ENCODE results near the gene CACUL1. TPM values are rescaled to one million over a fixed set of nuclear protein-coding genes. Genes with fewer than 3 reads are reported as not detected.

CACUL1 gene
- total RNA-seq, 2 experiments from 2014 or later, result 25.5 to 30.2 TPM

DNA sequence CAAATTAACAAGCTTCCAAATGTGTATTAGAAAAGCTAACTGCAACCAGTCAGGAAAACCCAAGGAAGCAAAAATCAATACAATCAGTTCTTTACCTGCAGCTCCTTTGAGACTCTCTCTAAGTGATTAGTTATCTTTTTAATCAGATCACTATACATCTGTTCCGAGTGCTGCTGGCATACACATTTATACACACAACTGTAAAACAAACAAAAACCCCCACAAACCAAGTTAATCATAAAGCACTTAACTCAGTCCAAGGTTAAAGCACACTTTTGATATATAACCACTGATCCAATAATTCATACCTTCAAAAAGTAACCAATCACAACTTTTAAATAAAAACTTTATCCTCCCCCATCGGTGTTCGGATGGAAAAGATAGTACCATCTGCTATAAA, 25.6 kb downstream of the CACUL1 start:
- no peak for DNase-seq
- CTCF ChIA-PET, result interaction anchor here (1.3 to 1.6 kb wide), 3 partner anchors 11 to 108 kb away, joined by 3 to 4 read pairs (median 4); no protein-coding TSS in a partner anchor
- H3K36me3 Mint-ChIP-seq (ENCODE audit: low read depth), result peaks cover 21% of the 10 kb centered on the region
- POLR2A ChIA-PET, result no interaction called here
- no peaks in the 10 kb centered on the region for H3K9me3 Mint-ChIP-seq (ENCODE audit: insufficient read depth)
- H3K27ac Mint-ChIP-seq, result peak overlapping the region; percentile 73
- H3K4me3 Mint-ChIP-seq, result no peak overlapping the region
- ATAC-seq, result no peak
- peaks cover 48% of the 10 kb centered on the region for H3K4me1 Mint-ChIP-seq (ENCODE audit: low read depth)
- no peaks in the 10 kb centered on the region for H3K27me3 Mint-ChIP-seq (ENCODE audit: low read depth)

DNA sequence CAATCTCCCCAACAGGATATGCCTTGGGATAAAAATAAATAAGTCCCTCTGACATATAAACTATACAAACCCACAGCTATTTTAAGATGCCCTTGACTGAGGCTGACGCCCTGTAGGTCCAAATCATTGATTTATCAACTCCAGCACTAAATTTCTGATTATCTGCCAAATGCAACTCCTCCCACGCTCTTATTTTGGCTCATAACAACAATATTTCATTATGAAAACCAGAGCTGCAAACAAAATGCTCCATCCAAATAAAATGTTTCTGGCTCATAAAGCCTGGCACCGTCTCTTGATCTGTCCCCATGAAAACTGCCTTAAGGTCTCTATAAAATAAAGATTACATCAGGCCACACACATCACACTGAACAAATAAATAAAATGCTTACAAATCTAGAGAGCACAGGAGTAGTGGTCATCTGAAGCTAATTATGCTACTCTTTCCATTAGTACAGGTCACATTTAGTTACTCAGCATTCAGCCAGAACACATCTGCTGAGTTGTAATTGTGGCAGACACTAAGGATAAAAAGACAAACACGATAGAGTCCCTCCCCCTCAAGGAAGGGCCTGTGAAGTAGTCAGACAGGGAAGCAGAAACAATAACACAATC, 28.8 kb downstream of the CACUL1 start:
- H3K36me3 Mint-ChIP-seq (ENCODE audit: low read depth), result peaks cover 18% of the 10 kb centered on the region
- H3K4me1 Mint-ChIP-seq (ENCODE audit: low read depth), result peaks cover 18% of the 10 kb centered on the region
- POLR2A ChIA-PET, result no interaction called here
- no peak overlapping the region for H3K4me3 Mint-ChIP-seq
- CTCF ChIA-PET, result interaction anchor here (0.9 to 2.4 kb wide), 5 partner anchors 8 to 161 kb away, joined by 3 to 6 read pairs (median 3); no protein-coding TSS in a partner anchor
- no peaks in the 10 kb centered on the region for H3K27me3 Mint-ChIP-seq (ENCODE audit: low read depth)
- no peak for DNase-seq
- no peaks in the 10 kb centered on the region for H3K9me3 Mint-ChIP-seq (ENCODE audit: insufficient read depth)
- H3K27ac Mint-ChIP-seq, result no peak overlapping the region
- no peak for ATAC-seq

DNA sequence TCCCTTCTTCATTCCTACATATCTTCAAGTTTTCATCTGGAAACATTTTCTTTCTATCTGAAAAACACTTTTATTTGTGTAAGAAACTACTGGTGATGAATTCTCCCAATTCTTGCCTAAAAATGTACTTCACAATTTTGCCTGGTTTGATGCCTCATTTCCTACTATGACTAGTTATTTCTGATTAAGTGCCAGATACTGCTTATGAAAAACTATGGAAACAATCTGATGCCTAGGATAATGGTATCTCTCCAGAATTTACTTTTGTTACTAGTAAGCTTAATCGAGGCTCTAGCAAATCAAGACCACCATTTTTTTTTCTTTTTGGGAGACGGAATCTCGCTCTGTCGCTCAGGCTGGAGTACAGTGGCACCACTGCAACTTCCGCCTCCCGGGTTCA, 31.3 kb downstream of the CACUL1 start:
- Mint-ChIP-seq H3K27ac (no peak overlapping the region), H3K9me3 (ENCODE audit: insufficient read depth) (no peaks in the 10 kb centered on the region)

DNA sequence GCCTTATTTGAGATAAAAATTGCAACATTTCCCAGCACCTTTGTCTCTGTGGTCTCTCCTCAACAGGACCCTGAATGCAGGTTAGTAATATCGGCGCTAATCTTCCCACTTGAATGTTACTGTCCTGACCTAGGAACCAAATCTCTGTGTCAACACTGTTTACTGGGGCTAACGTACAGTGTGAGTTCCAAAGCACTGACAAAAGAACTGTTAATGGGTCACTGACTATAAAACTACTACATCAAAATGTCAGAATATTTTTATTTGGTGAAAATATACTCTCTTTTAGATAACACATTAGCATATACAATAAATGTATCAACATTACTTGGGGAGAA, 33.3 kb downstream of the CACUL1 start:
- CTCF ChIA-PET, result interaction anchor here (0.6 to 3.4 kb wide), 28 partner anchors 8 to 263 kb away, joined by 3 to 97 read pairs (median 4); no protein-coding TSS in a partner anchor
- DNase-seq (no peak), ATAC-seq (no peak)
- Mint-ChIP-seq H3K9me3 (ENCODE audit: insufficient read depth) (no peaks in the 10 kb centered on the region), H3K4me3 (no peak overlapping the region), H3K4me1 (ENCODE audit: low read depth) (peaks cover 14% of the 10 kb centered on the region), H3K36me3 (ENCODE audit: low read depth) (peaks cover 10% of the 10 kb centered on the region), H3K27ac (no peak overlapping the region), H3K27me3 (ENCODE audit: low read depth) (no peaks in the 10 kb centered on the region)
- POLR2A ChIA-PET, result no interaction called here

More for the DNA sequence above, 31.3 kb downstream of the CACUL1 start:
- H3K27me3 Mint-ChIP-seq (ENCODE audit: low read depth), result no peaks in the 10 kb centered on the region
- DNase-seq, result no peak
- peaks cover 12% of the 10 kb centered on the region for H3K36me3 Mint-ChIP-seq (ENCODE audit: low read depth)
- H3K4me3 Mint-ChIP-seq, result no peak overlapping the region
- no peak for ATAC-seq
- ChIA-PET CTCF (interaction anchor here (0.9 to 1.5 kb wide), 4 partner anchors 15 to 155 kb away, joined by 3 to 5 read pairs (median 3); no protein-coding TSS in a partner anchor), POLR2A (no interaction called here)
- H3K4me1 Mint-ChIP-seq (ENCODE audit: low read depth), result no peaks in the 10 kb centered on the region

DNA sequence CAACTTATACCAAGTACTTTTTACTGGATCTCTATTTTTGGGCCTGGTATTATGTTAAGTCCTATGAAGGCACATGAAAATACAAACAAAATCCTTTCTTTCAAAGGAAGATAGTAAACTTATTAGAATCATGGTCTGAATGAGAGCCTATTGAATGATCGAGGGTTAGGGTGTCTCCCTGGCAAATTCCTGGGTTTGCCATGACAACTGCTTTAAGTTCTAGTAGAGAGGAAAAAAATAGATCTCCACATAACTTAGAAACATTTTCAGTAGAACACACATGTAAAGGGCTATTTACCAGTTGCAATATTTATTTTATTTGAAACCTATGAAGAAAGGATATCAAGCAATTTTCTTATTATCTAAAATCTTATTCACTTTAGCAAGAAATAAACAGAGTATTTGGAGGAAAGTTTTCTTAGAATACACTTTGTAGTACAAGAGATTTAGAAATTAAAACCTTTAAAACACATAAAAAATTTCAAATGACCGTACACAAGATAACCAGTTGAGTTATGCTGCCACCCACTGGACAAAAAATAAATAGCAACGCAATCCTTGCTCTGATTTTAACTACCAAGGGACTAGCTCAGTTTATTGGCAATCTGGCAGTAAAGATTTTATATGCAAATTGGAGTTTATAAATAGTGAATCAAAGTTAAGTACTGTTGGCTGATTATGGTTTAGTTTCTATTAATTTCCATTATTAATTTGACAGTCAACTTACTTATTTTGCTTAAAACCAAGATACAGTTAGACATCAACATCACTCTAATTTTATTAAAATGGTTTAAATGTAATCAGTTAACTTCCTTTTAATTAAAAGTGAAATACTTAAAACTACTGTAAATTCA, 33.9 kb downstream of the CACUL1 start:
- Mint-ChIP-seq H3K27me3 (ENCODE audit: low read depth) (no peaks in the 10 kb centered on the region), H3K9me3 (ENCODE audit: insufficient read depth) (no peaks in the 10 kb centered on the region), H3K4me3 (no peak overlapping the region), H3K27ac (no peak overlapping the region), H3K4me1 (ENCODE audit: low read depth) (peaks cover 16% of the 10 kb centered on the region), H3K36me3 (ENCODE audit: low read depth) (peaks cover 8% of the 10 kb centered on the region)
- ATAC-seq, result peak; percentile 51
- peak; percentile 80 for DNase-seq
- POLR2A ChIA-PET, result no interaction called here
- CTCF ChIA-PET, result interaction anchor here (0.6 to 3.4 kb wide), 36 partner anchors 9 to 293 kb away, joined by 3 to 97 read pairs (median 4); no protein-coding TSS in a partner anchor

DNA sequence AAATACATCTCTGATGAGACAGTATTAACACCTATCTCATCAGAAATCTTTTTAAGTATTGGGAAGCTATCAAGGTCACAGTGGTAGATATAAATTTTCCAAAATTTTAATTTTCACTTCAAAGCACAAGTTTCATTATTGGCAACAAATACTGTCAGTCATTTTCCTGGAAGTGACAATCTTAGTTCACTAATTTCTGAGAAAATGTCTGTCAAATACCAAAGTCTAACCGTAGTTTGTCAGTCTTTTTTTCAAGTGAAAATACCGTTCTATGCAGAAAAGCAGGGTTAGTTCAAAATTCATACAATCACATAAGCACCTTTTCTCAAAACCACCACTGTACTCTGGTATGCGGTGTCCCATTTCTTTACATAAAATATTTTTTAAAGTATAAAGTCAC, 40.4 kb downstream of the CACUL1 start:
- Mint-ChIP-seq H3K4me1 (ENCODE audit: low read depth) (peaks cover 26% of the 10 kb centered on the region), H3K27me3 (ENCODE audit: low read depth) (no peaks in the 10 kb centered on the region), H3K9me3 (ENCODE audit: insufficient read depth) (no peaks in the 10 kb centered on the region), H3K36me3 (ENCODE audit: low read depth) (peaks cover 3% of the 10 kb centered on the region), H3K4me3 (peak overlapping the region; percentile 2), H3K27ac (peak overlapping the region; percentile 39)
- CTCF ChIA-PET, result interaction anchor here (2.4 kb wide), 1 partner anchor 146 kb away, joined by 9 read pairs; no protein-coding TSS in a partner anchor
- DNase-seq, result no peak
- POLR2A ChIA-PET, result no interaction called here
- no peak for ATAC-seq

DNA sequence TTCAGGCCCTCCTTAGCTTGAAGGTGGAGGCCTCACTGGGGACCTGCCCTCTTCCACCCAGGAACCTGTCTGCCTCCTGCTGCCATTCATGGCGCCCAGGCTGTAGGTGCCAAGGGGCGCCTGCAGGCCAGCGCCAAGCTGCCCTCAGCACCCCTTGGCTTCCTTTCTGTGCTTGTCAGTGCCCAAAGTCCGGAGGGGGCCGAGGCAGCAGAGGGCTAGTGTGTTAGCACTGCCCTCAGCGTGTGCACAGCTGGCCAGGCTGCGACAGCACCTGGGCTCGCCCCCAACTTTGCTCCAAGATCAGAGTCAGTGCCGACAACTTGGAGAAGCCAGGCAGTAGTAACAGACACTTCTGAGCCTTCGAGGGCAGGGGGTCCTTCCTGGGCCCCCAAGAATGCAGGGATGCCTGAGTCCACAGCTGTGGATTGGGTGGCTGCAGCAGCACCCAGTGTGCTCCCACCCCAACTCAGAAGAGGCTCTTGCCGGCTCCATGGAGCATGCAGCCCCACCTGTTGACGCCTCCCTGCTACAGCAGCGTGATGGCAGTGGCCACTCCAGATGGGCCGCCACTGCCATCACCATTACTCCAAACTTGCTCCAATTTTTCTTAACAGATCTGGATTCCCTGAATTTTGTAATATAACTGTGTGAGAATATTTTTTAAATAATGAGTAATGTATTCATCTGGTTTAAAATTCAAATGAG, 41.7 kb downstream of the CACUL1 start:
- DNase-seq, result no peak
- Mint-ChIP-seq H3K27ac (no peak overlapping the region), H3K4me1 (ENCODE audit: low read depth) (peaks cover 25% of the 10 kb centered on the region), H3K9me3 (ENCODE audit: insufficient read depth) (no peaks in the 10 kb centered on the region), H3K4me3 (no peak overlapping the region), H3K27me3 (ENCODE audit: low read depth) (no peaks in the 10 kb centered on the region), H3K36me3 (ENCODE audit: low read depth) (peaks cover 3% of the 10 kb centered on the region)
- ATAC-seq, result peak; percentile 36
- CTCF ChIA-PET, result interaction anchor here (0.7 to 2.4 kb wide), 4 partner anchors 8 to 145 kb away, joined by 3 to 10 read pairs (median 8); no protein-coding TSS in a partner anchor
- POLR2A ChIA-PET, result interaction anchor here (0.9 kb wide), 1 partner anchor 145 kb away, joined by 3 read pairs; no protein-coding TSS in a partner anchor

DNA sequence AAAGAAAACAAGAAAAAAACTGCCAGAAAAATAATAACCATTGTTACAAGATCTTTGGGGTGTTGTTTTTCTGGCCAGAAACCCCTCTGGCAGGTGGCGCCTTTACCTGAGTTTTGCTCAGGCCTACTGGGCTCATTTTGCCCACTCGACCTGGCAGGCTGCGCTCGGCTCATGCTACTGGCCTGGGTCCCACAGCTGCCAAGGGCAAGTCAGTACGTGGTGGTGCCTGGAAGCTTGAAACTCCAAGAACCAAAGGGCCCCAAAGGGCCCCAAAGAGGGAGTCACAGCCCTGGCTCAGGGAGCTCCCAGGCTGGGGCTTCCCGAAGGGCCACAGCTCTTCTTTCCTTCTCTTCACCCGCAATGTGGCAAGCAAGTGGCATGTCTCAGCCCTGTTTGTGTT, 42.7 kb downstream of the CACUL1 start:
- POLR2A ChIA-PET, result interaction anchor here (0.9 kb wide), 1 partner anchor 144 kb away, joined by 3 read pairs; no protein-coding TSS in a partner anchor
- no peak overlapping the region for H3K4me3 Mint-ChIP-seq
- ATAC-seq (no peak), DNase-seq (no peak)
- H3K27ac Mint-ChIP-seq, result no peak overlapping the region
- H3K4me1 Mint-ChIP-seq (ENCODE audit: low read depth), result peaks cover 17% of the 10 kb centered on the region
- peaks cover 8% of the 10 kb centered on the region for H3K36me3 Mint-ChIP-seq (ENCODE audit: low read depth)
- H3K27me3 Mint-ChIP-seq (ENCODE audit: low read depth), result no peaks in the 10 kb centered on the region
- CTCF ChIA-PET, result interaction anchor here (0.7 to 2.3 kb wide), 5 partner anchors 8 to 144 kb away, joined by 3 to 10 read pairs (median 6); no protein-coding TSS in a partner anchor
- no peaks in the 10 kb centered on the region for H3K9me3 Mint-ChIP-seq (ENCODE audit: insufficient read depth)

DNA sequence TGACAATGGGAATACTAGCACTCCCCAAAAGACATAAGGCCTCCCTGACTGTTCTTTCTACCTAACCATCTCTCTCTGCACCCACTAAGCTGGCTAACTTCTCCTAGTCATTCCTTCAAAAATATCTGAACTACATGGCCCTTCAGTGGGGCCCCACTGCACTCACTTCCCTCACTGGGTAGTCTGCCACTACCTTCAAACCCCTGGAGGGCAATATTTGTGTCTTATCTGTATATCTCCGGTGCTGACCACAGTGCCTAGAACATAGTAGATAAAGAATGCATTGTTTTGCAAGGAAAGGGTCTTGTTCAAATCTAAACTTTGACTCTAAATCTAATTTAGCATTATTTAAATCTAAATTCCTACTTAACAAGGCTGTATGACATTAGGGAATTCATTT, 44.3 kb downstream of the CACUL1 start:
- no peak overlapping the region for H3K4me3 Mint-ChIP-seq
- H3K36me3 Mint-ChIP-seq (ENCODE audit: low read depth), result peaks cover 16% of the 10 kb centered on the region
- ATAC-seq, result no peak
- no peaks in the 10 kb centered on the region for H3K9me3 Mint-ChIP-seq (ENCODE audit: insufficient read depth)
- no peak overlapping the region for H3K27ac Mint-ChIP-seq
- DNase-seq, result no peak
- POLR2A ChIA-PET, result no interaction called here
- CTCF ChIA-PET, result no interaction called here
- H3K27me3 Mint-ChIP-seq (ENCODE audit: low read depth), result no peaks in the 10 kb centered on the region
- peaks cover 9% of the 10 kb centered on the region for H3K4me1 Mint-ChIP-seq (ENCODE audit: low read depth)

DNA sequence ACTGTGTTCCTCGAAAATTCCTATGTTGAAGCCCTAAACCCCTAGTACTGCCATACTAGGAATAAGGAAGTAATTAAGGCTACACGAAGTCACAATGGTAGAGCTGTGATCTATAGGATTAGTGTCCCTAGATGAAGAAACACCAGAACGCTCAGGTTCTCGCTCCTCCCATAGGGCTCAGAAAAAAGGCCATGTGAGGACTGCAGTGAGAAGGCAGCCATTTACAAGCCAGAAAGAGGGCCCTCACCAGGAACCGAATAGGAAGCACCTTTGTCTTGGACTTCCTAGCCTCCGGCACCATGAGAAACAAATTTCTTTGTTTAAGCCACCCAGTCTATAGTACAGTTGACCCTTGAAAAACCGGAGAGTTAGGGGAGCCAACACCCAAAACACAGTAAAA, 46.2 kb downstream of the CACUL1 start:
- Mint-ChIP-seq H3K36me3 (ENCODE audit: low read depth) (peaks cover 16% of the 10 kb centered on the region), H3K4me3 (no peak overlapping the region), H3K4me1 (ENCODE audit: low read depth) (peaks cover under 1% of the 10 kb centered on the region), H3K27ac (no peak overlapping the region), H3K27me3 (ENCODE audit: low read depth) (no peaks in the 10 kb centered on the region), H3K9me3 (ENCODE audit: insufficient read depth) (no peaks in the 10 kb centered on the region)
- CTCF ChIA-PET, result interaction anchor here (1.0 kb wide), 1 partner anchor 15 kb away, joined by 3 read pairs; no protein-coding TSS in a partner anchor
- DNase-seq (no peak), ATAC-seq (no peak)
- POLR2A ChIA-PET, result no interaction called here

DNA sequence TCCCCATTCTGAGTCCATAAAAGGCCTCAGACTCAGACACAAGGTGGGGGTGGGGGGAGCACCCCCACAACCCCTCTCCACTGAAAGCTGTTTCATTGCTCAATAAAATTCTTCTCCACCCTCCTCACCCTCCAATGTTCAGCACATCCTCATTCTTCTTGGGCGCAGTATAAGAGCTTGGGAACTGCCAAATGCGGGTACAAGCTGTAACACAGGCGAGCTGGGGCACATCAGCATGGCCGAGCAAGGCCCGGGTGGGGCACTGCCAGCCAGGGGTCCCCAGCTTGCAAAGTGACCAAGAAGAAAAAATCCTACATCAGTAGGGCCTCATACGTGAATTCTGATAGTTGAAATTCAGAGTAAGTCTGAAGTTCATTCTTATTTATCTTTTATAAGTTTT, 50.1 kb downstream of the CACUL1 start:
- Mint-ChIP-seq H3K36me3 (ENCODE audit: low read depth) (peaks cover 39% of the 10 kb centered on the region), H3K9me3 (ENCODE audit: insufficient read depth) (no peaks in the 10 kb centered on the region), H3K27me3 (ENCODE audit: low read depth) (no peaks in the 10 kb centered on the region), H3K4me3 (no peak overlapping the region), H3K27ac (no peak overlapping the region), H3K4me1 (ENCODE audit: low read depth) (peaks cover 14% of the 10 kb centered on the region)
- no peak for DNase-seq
- ChIA-PET CTCF (interaction anchor here (1.8 kb wide), 1 partner anchor 15 kb away, joined by 6 read pairs; no protein-coding TSS in a partner anchor), POLR2A (no interaction called here)
- no peak for ATAC-seq

Data from activated CD8-positive, alpha-beta T cell treated with anti-CD3 and anti-CD28 coated beads, Interleukin-2, amount 10 ng/mL, durations not matched to agents 7 days and 5 days (primary cell).